OCI-LY7 (cell line): ENCODE results near the gene ANKMY1.

ENCODE experiments used
- CTCF ChIP-seq: fragments of 200-600 bp; sonication (generic); conservative IDR thresholded peaks from 2 replicates; pipeline ENCODE4 v1.5.1; 2014; ENCODE audit warnings: mild to moderate bottlenecking, antibody characterized with exemption, low read length, moderate library complexity, mixed read lengths
- EZH2phosphoT487 ChIP-seq: fragments of 200-600 bp; sonication (generic); IDR thresholded peaks from 2 replicates; pipeline ENCODE4 v1.6.1; 2018; ENCODE audit warnings: low read depth, borderline replicate concordance, mild to moderate bottlenecking, mixed run types, antibody characterized with exemption, low read length, moderate library complexity, mixed read lengths

DNA sequence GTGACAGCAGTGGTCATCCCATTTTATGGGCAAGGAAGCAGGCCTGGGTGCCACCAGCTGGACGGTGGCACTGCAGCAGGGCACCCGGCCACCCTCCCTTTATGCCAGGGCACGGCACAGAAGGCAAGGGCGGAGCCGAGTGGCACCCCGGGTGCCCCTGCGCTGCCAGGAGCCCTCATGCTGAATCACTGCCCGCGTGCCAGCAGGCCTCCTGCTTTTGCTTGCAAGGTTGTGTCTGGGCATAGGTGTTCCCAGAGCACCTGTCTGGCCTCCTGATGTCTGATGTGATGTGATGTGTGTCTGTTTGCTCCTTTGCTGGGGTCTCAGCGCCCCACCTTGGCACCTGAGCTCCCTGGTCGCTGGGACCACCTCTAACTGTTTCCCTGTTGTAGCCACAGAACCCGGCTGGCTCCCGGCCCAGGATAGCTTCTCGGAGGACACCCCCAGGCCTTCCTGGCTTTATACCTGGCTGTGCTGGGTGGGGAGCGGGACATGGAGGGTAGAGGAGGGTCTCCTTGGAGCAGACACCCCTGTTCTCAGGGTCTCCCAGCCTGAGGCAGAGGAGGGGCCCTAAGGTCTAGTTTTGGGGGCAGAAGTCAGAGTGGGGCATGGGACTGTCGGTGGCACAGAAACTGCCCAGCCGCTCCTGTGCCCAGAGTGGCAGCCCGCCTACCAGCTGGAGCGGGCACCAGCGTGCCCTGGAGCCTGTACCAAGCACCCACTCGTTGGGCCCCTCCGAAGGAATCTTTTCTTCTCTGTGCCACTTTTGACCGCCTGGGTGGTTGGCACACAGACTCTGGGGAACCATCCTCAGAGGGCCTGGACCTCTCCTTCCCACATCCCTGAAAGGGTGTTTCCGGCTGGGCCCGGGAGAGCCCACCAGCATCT lies 118.7 kb downstream of the ANKMY1 start:
- TF ChIP-seq CTCF (no peak), EZH2phosphoT487 (no peak)
